ENCODE data around the gene TRAPPC3L. TPM values are rescaled to one million over a fixed set of nuclear protein-coding genes. Genes with fewer than 3 reads are reported as not detected.

The TRAPPC3L gene
- total and polyA plus RNA-seq, 2 of the 8 experiments (the other 6 are each of a cell fraction or from before 2014, with no cell fraction given), result not detected

DNA sequence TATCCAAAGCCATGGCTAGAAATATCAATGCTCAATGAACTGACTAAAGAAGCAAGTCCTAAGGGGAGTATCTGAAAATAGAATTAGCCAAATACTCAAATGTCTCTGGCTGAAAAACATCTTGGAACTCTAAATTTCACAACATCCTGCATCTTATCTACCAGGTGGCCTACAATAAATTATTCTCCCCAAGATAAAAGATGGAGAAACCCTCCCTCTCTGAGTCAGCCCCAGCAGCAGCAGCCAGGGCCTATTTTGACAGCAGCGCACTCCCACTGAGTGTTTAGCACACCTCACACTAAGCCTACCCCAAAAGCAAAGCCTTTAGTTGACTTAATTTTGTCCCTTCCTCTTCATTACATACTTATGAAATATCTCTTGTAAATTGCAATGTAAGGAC is 78.4 kb downstream of the TRAPPC3L start:
- H3K4me3 ChIP-seq (ENCODE audit: extremely low read depth in 1 of 4, insufficient read depth in 2 of 4, low read depth in 3 of 4, low read length in 4 of 4), result no peak overlapping the region
- no peak overlapping the region for H2AFZ ChIP-seq (ENCODE audit: low read length)
- peaks cover 0 to 3% (median 3%) of the 10 kb centered on the region in 4 experiments; a peak in 3 of 7 replicates for H3K4me1 ChIP-seq (replicated peaks in 1 of 4; ENCODE audit: control insufficient read depth in 3 of 4, insufficient read depth in 4 of 4, low read length in 3 of 4)
- H3K79me2 ChIP-seq (ENCODE audit: control insufficient read depth in 1 of 2, insufficient read depth in 2 of 2, low read length in 2 of 2), result no peaks in the 10 kb centered on the region
- H2BK15ac ChIP-seq (ENCODE audit: low read length), result no peak overlapping the region
- H2BK12ac ChIP-seq (ENCODE audit: low read depth, low read length), result no peak overlapping the region
- no peaks in the 10 kb centered on the region for H4K20me1 ChIP-seq (replicated peaks in 1 of 2; ENCODE audit: control insufficient read depth in 1 of 2, insufficient read depth in 2 of 2, low read length in 2 of 2)
- no peak overlapping the region for H2BK120ac ChIP-seq (replicated peaks; ENCODE audit: low read depth, low read length)
- H3K27ac ChIP-seq (ENCODE audit: low read depth, low read length), result no peak overlapping the region
- H2BK5ac ChIP-seq (ENCODE audit: low read depth, low read length), result no peak overlapping the region
- H3K36me3 ChIP-seq (ENCODE audit: control insufficient read depth in 2 of 4, insufficient read depth in 4 of 4, low read length in 3 of 4), result no peaks in the 10 kb centered on the region
- WGBS, 2 experiments (ENCODE audit: extremely low coverage in 1 of 2, insufficient coverage in 1 of 2, insufficient read length in 1 of 2, insufficient replicate concordance in 2 of 2, low coverage in 1 of 2, low lambda C conversion rate in 2 of 2, missing lambda C conversion rate in 1 of 2), result 75% methylated on average over 1 of the region's 1 CpG; no CpG with 5 or more reads in 1 of the 2 experiments
- FAIRE-seq (no peak), DNase-seq (ENCODE audit: low read depth in 1 of 2, low spot score in 2 of 2) (no peak)
- CTCF ChIA-PET (ENCODE audit: partially characterized antibody), result no interaction called here
- POLR2A ChIA-PET (ENCODE audit: partially characterized antibody), result no interaction called here
- H3K9ac ChIP-seq (replicated peaks in 1 of 4; ENCODE audit: extremely low read depth in 1 of 4, low read depth in 3 of 4, low read length in 3 of 4), result no peak overlapping the region
- H3K23ac ChIP-seq (ENCODE audit: insufficient read length), result no peak overlapping the region
- H4K5ac ChIP-seq (ENCODE audit: insufficient read length, low read depth, low read length), result no peak overlapping the region
- TF ChIP-seq TAF7 (optimal IDR thresholded peaks at IDR 0.05; ENCODE audit: borderline replicate concordance, low read depth, low read length) (no peak), SIN3A (conservative IDR thresholded peaks at IDR 0.05 in 1 of 2, IDR thresholded peaks at IDR 0.05 in 1 of 2; ENCODE audit: low read depth in 1 of 2, low read length in 2 of 2) (no peak), SRF (IDR thresholded peaks at IDR 0.05; ENCODE audit: low read depth, low read length) (no peak), RXRA (IDR thresholded peaks at IDR 0.05; ENCODE audit: insufficient read depth, low read depth, low read length) (no peak), TEAD4 (IDR thresholded peaks at IDR 0.05; ENCODE audit: low read depth, low read length) (no peak), CBX8 (IDR thresholded peaks at IDR 0.05; ENCODE audit: borderline replicate concordance, low read depth, low read length) (no peak), JUND (IDR thresholded peaks at IDR 0.05; ENCODE audit: low read length) (no peak), RBBP5 (IDR thresholded peaks at IDR 0.05; ENCODE audit: borderline replicate concordance, low read depth, low read length) (no peak), SUZ12 (IDR thresholded peaks at IDR 0.05; ENCODE audit: low read length) (no peak), CREB1 (IDR thresholded peaks at IDR 0.05) (no peak), GABPA (IDR thresholded peaks at IDR 0.05; ENCODE audit: borderline replicate concordance, insufficient read depth, low read length) (no peak), BACH1 (IDR thresholded peaks at IDR 0.05; ENCODE audit: low read length) (no peak), CEBPB (IDR thresholded peaks at IDR 0.05; ENCODE audit: low read depth, low read length) (no peak), BCL11A (IDR thresholded peaks at IDR 0.05; ENCODE audit: low read depth in 2 of 2, low read length in 2 of 2) (no peak)
- TF ChIP-seq, protein P1, sequence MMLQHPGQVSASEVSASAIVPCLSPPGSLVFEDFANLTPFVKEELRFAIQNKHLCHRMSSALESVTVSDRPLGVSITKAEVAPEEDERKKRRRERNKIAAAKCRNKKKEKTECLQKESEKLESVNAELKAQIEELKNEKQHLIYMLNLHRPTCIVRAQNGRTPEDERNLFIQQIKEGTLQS (IDR thresholded peaks at IDR 0.05; ENCODE audit: insufficient read depth, low read depth, low read length), result no peak
- H4K8ac ChIP-seq (ENCODE audit: extremely low read depth, insufficient read depth, low read length), result no peak overlapping the region
- no peaks in the 10 kb centered on the region; the same call in 1 of the 2 replicates for H3K23me2 ChIP-seq (ENCODE audit: low read depth, low read length)
- no peaks in the 10 kb centered on the region for H3K9me3 ChIP-seq (ENCODE audit: insufficient read depth in 2 of 2, low read depth in 1 of 2, low read length in 1 of 2)
- no peak overlapping the region for H4K91ac ChIP-seq (replicated peaks; ENCODE audit: insufficient read length, low read length)
- no peaks in the 10 kb centered on the region for H3K79me1 ChIP-seq (ENCODE audit: low read depth, low read length)
- no peak overlapping the region for H3K56ac ChIP-seq (replicated peaks; ENCODE audit: insufficient read length, low read depth, low read length)
- H3K4ac ChIP-seq (replicated peaks; ENCODE audit: insufficient read length, low read depth, low read length), result no peak overlapping the region
- H3K27me3 ChIP-seq (replicated peaks in 1 of 4; ENCODE audit: control insufficient read depth in 3 of 4, extremely low read depth in 1 of 4, insufficient read depth in 3 of 4, low read length in 3 of 4), result peaks cover 3 to 14% (median 11%) of the 10 kb centered on the region in 4 experiments; a peak in 6 of 7 replicates
- no peak overlapping the region for H3K4me2 ChIP-seq (ENCODE audit: insufficient read depth in 1 of 2, low read depth in 2 of 2, low read length in 2 of 2)
- H3K14ac ChIP-seq (ENCODE audit: insufficient read length), result no peak overlapping the region
- H2AK5ac ChIP-seq (ENCODE audit: low read depth, low read length), result no peak overlapping the region
- no peak overlapping the region for H2BK20ac ChIP-seq (ENCODE audit: low read length)
- H3K18ac ChIP-seq (ENCODE audit: extremely low read depth, low read length), result no peak overlapping the region

Measured in H1 (cell line).